HEK293 (cell line): ENCODE results near the gene BPIFA2.

ENCODE experiments used
- CTCF ChIA-PET: fragments of 350-600 bp; formaldehyde crosslinking; extraction: SDS; loops from one replicate; lab custom pipeline; 2021; ENCODE audit warnings: antibody characterized with exemption; lab: Yijun Ruan, JAX
- POLR2A ChIA-PET: fragments of 300-600 bp; formaldehyde crosslinking; extraction: SDS; loops from one replicate; lab custom pipeline; 2020; ENCODE audit warnings: antibody characterized with exemption, inconsistent platforms; lab: Yijun Ruan, JAX
- H3K27ac ChIP-seq: fragments of 200-500 bp; sonication (Bioruptor generic); 2 replicates; pipeline ENCODE4 v1.5.1; 2014; ENCODE audit warnings: low read depth, low read length, control low read depth, inconsistent platforms; ENCODE audit errors: extremely low read depth
- H3K36me3 ChIP-seq, 2 experiments: fragments of 200-500 bp in 1 of 2; sonication (Bioruptor generic) in 1 of 2; 1 replicate in 1 of 2; 2 replicates in 1 of 2; pipeline ENCODE4 v1.5.1; 2014 to 2017; ENCODE audit warnings: inconsistent platforms in 2 of 2, low read length in 2 of 2; ENCODE audit not compliant: control insufficient read depth in 2 of 2, insufficient read depth in 1 of 2
- H3K4me1 ChIP-seq: fragments of 200-500 bp; sonication (Bioruptor generic); 2 replicates; pipeline ENCODE4 v1.5.1; 2014; ENCODE audit warnings: mild to moderate bottlenecking, low read length, inconsistent platforms; ENCODE audit not compliant: control insufficient read depth, insufficient read depth
- H3K4me3 ChIP-seq: 2 replicates; pipeline ENCODE4 v1.5.1; 2011; ENCODE audit warnings: low read depth, mild to moderate bottlenecking, control low read depth, low read length, moderate library complexity
- H3K9me3 ChIP-seq: fragments of 200-500 bp; sonication (Bioruptor generic); 2 replicates; pipeline ENCODE4 v1.5.1; 2014; ENCODE audit warnings: low read depth, low read length, inconsistent platforms; ENCODE audit not compliant: control insufficient read depth, insufficient read depth
- HOXC10 ChIP-seq: sonication (generic); formaldehyde crosslinking; IDR thresholded peaks from 2 replicates; pipeline ENCODE4 v1.8.1; 2023; ENCODE audit warnings: mild to moderate bottlenecking, missing genetic modification reagents
- KLF1 ChIP-seq: fragments of 450-650 bp; formaldehyde crosslinking; IDR thresholded peaks from 2 replicates; pipeline ENCODE4 v1.5.1; 2016; ENCODE audit warnings: missing biosample characterization, missing genetic modification characterization
- OVOL3 ChIP-seq: fragments of 450-650 bp; formaldehyde crosslinking; IDR thresholded peaks from 2 replicates; pipeline ENCODE4 v1.5.1; 2016; ENCODE audit warnings: missing biosample characterization, missing genetic modification characterization
- SCRT2 ChIP-seq: fragments of 450-650 bp; formaldehyde crosslinking; IDR thresholded peaks from 2 replicates; pipeline ENCODE4 v1.5.1; 2016; ENCODE audit warnings: missing biosample characterization, missing genetic modification characterization
- SETDB1 ChIP-seq: IDR thresholded peaks from one replicate; pipeline ENCODE4 v1.6.1; 2017; ENCODE audit warnings: mild to moderate bottlenecking, low read length, moderate library complexity, mixed read lengths; ENCODE audit not compliant: insufficient read length
- TCF7L2 ChIP-seq: IDR thresholded peaks from 2 replicates; pipeline ENCODE4 v1.6.1; 2011; ENCODE audit warnings: low read depth, mild to moderate bottlenecking, inconsistent platforms, low read length, moderate library complexity, borderline replicate concordance
- ZBTB21 ChIP-seq: fragments of 450-650 bp; formaldehyde crosslinking; IDR thresholded peaks from 2 replicates; pipeline ENCODE4 v1.5.1; 2017; ENCODE audit warnings: missing biosample characterization, missing genetic modification characterization
- ZBTB8A ChIP-seq: fragments of 450-650 bp; formaldehyde crosslinking; IDR thresholded peaks from 2 replicates; pipeline ENCODE4 v1.5.1; 2016; ENCODE audit warnings: missing biosample characterization, missing genetic modification characterization
- ZEB2 ChIP-seq: fragments of 450-650 bp; formaldehyde crosslinking; IDR thresholded peaks from 2 replicates; pipeline ENCODE4 v1.5.1; 2016; ENCODE audit warnings: missing biosample characterization, missing genetic modification characterization
- ZFP37 ChIP-seq: fragments of 450-650 bp; formaldehyde crosslinking; IDR thresholded peaks from 2 replicates; pipeline ENCODE4 v1.5.1; 2016; ENCODE audit warnings: missing biosample characterization, missing genetic modification characterization
- ZNF140 ChIP-seq: fragments of 450-650 bp; formaldehyde crosslinking; IDR thresholded peaks from 2 replicates; pipeline ENCODE4 v1.5.1; 2016; ENCODE audit warnings: missing biosample characterization, missing genetic modification characterization
- ZNF157 ChIP-seq: fragments of 450-650 bp; formaldehyde crosslinking; IDR thresholded peaks from 2 replicates; pipeline ENCODE4 v1.5.1; 2016; ENCODE audit warnings: missing biosample characterization, missing genetic modification characterization
- ZNF202 ChIP-seq: fragments of 450-650 bp; formaldehyde crosslinking; IDR thresholded peaks from 2 replicates; pipeline ENCODE4 v1.5.1; 2016; ENCODE audit warnings: missing biosample characterization, missing genetic modification characterization, borderline replicate concordance
- ZNF274 ChIP-seq, 2 experiments: fragments of 200-500 bp in 1 of 2; fragments of 450-650 bp in 1 of 2; sonication (Bioruptor generic) in 1 of 2; formaldehyde crosslinking in 1 of 2; IDR thresholded peaks; 2 replicates each; pipeline versions ENCODE4 v1.5.1 to v1.6.1; 2014 to 2016; ENCODE audit warnings: borderline replicate concordance in 1 of 2, inconsistent platforms in 1 of 2, low read length in 1 of 2, missing biosample characterization in 1 of 2, missing genetic modification characterization in 1 of 2
- ZNF48 ChIP-seq: fragments of 450-650 bp; formaldehyde crosslinking; IDR thresholded peaks from 2 replicates; pipeline ENCODE4 v1.5.1; 2016; ENCODE audit warnings: missing biosample characterization, missing genetic modification characterization
- ZNF521 ChIP-seq: fragments of 450-650 bp; formaldehyde crosslinking; IDR thresholded peaks from 2 replicates; pipeline ENCODE4 v1.5.1; 2017; ENCODE audit warnings: missing biosample characterization, mild to moderate bottlenecking, missing genetic modification characterization
- ZNF548 ChIP-seq: fragments of 450-650 bp; formaldehyde crosslinking; IDR thresholded peaks from 2 replicates; pipeline ENCODE4 v1.5.1; 2016; ENCODE audit warnings: missing biosample characterization, missing genetic modification characterization
- ZNF560 ChIP-seq: fragments of 450-650 bp; formaldehyde crosslinking; IDR thresholded peaks from 2 replicates; pipeline ENCODE4 v1.5.1; 2017; ENCODE audit warnings: missing biosample characterization, missing genetic modification characterization, borderline replicate concordance
- ZNF610 ChIP-seq: fragments of 450-650 bp; formaldehyde crosslinking; IDR thresholded peaks from 2 replicates; pipeline ENCODE4 v1.5.1; 2016; ENCODE audit warnings: missing biosample characterization, missing genetic modification characterization, borderline replicate concordance
- ZSCAN23 ChIP-seq: fragments of 450-650 bp; formaldehyde crosslinking; IDR thresholded peaks from 2 replicates; pipeline ENCODE4 v1.5.1; 2016; ENCODE audit warnings: missing biosample characterization, missing genetic modification characterization
- ZXDB ChIP-seq: fragments of 450-650 bp; formaldehyde crosslinking; IDR thresholded peaks from 2 replicates; pipeline ENCODE4 v1.5.1; 2016; ENCODE audit warnings: missing biosample characterization, missing genetic modification characterization
- TF ChIP-seq, protein P1 (sequence below): fragments of 450-650 bp; formaldehyde crosslinking; IDR thresholded peaks from 2 replicates; pipeline ENCODE4 v1.5.1; 2016; ENCODE audit warnings: missing biosample characterization, missing genetic modification characterization
- TF ChIP-seq, protein P2 (sequence below): fragments of 450-650 bp; formaldehyde crosslinking; IDR thresholded peaks from 2 replicates; pipeline ENCODE4 v1.5.1; 2016; ENCODE audit warnings: missing biosample characterization, missing genetic modification characterization
- TF ChIP-seq, protein P3 (sequence below): fragments of 450-650 bp; IDR thresholded peaks from 2 replicates; pipeline ENCODE4 v1.5.1; 2018; ENCODE audit warnings: missing biosample characterization, missing genetic modification characterization
- TF ChIP-seq, protein P4 (sequence below): fragments of 450-650 bp; formaldehyde crosslinking; IDR thresholded peaks from 2 replicates; pipeline ENCODE4 v1.5.1; 2016; ENCODE audit warnings: missing biosample characterization, missing genetic modification characterization, borderline replicate concordance
- TF ChIP-seq, protein P5 (sequence below): fragments of 450-650 bp; formaldehyde crosslinking; IDR thresholded peaks from 2 replicates; pipeline ENCODE4 v1.5.1; 2016; ENCODE audit warnings: missing biosample characterization, missing genetic modification characterization

Gene BPIFA2

DNA sequence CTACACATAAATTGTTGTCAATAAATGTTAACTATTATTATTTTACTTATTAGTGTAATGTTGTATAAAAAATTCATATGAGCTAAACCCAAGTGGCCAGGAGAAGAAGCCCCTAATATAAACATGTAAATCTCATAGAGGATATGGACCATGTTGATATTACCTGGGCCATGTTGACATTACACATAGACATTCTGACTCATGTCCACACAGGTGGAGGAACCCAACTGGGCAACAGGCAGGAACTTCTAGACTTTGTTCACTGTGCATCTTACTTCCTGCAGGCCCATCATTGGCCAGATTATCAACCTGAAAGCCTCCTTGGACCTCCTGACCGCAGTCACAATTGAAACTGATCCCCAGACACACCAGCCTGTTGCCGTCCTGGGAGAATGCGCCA, 7.2 kb downstream of the BPIFA2 start:
- POLR2A ChIA-PET = no interaction called here
- Histone ChIP-seq H3K4me3 (no peak overlapping the region), H3K36me3 (no peaks in the 10 kb centered on the region), H3K9me3 (no peaks in the 10 kb centered on the region), H3K27ac (no peak overlapping the region), H3K4me1 (no peaks in the 10 kb centered on the region)
- TF ChIP-seq ZSCAN23 (tag by site-specific recombination) (no peak), ZNF157 (no peak), ZXDB (tag by site-specific recombination) (no peak), ZBTB8A (tag by site-specific recombination) (no peak), OVOL3 (tag by site-specific recombination) (no peak), ZNF48 (tag by site-specific recombination) (no peak), ZEB2 (tag by site-specific recombination) (no peak), SCRT2 (tag by site-specific recombination) (no peak), ZNF202 (no peak), SETDB1 (no peak), HOXC10 (CRISPR knock-in tag) (no peak), ZNF610 (no peak), ZNF560 (no peak), TCF7L2 (no peak), ZNF274 (IDR thresholded peaks at IDR 0.05; ENCODE audit: low read length) (no peak), ZNF274 (tag by site-specific recombination; IDR thresholded peaks at IDR 0.05; ENCODE audit: borderline replicate concordance) (no peak), KLF1 (tag by site-specific recombination) (no peak), ZNF521 (no peak), ZNF548 (tag by site-specific recombination) (no peak)
- TF ChIP-seq, protein P1, sequence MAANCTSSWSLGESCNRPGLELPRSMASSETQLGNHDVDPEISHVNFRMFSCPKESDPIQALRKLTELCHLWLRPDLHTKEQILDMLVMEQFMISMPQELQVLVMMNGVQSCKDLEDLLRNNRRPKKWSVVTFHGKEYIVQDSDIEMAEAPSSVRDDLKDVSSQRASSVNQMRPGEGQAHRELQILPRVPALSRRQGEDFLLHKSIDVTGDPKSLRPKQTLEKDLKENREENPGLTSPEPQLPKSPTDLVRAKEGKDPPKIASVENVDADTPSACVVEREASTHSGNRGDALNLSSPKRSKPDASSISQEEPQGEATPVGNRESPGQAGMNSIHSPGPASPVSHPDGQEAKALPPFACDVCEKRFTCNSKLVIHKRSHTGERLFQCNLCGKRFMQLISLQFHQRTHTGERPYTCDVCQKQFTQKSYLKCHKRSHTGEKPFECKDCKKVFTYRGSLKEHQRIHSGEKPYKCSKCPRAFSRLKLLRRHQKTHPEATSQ (tag by site-specific recombination) = no peak
- TF ChIP-seq, protein P2, sequence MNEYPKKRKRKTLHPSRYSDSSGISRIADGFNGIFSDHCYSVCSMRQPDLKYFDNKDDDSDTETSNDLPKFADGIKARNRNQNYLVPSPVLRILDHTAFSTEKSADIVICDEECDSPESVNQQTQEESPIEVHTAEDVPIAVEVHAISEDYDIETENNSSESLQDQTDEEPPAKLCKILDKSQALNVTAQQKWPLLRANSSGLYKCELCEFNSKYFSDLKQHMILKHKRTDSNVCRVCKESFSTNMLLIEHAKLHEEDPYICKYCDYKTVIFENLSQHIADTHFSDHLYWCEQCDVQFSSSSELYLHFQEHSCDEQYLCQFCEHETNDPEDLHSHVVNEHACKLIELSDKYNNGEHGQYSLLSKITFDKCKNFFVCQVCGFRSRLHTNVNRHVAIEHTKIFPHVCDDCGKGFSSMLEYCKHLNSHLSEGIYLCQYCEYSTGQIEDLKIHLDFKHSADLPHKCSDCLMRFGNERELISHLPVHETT = no peak
- CTCF ChIA-PET = no interaction called here

DNA sequence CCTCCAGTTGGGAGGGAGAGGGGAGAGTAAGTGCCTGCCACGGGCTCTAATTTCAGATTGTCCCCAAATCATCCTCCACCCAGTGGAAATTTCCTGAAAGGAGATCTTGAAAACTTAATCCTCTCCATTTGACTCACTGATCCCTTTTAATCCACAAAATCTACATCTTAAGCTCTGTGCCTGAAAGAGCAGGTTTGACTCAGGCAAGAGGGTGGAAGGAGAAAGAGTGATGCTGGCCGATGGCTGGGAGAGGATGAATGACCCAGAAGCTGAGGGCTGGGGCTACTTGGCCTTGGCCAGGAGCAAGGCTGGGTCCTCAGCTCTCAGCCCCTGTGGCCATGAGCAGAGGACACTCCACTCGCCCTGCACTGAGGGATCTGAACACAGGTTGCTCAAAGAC, 8.1 kb downstream of the BPIFA2 start:
- Histone ChIP-seq H3K4me1 (no peaks in the 10 kb centered on the region), H3K9me3 (no peaks in the 10 kb centered on the region), H3K27ac (no peak overlapping the region), H3K4me3 (no peak overlapping the region), H3K36me3 (no peaks in the 10 kb centered on the region)
- ChIA-PET POLR2A (no interaction called here), CTCF (interaction anchor here (0.7 kb wide), 1 partner anchor 21 kb away, joined by 5 read pairs; no protein-coding TSS in a partner anchor)
- TF ChIP-seq, protein P3, sequence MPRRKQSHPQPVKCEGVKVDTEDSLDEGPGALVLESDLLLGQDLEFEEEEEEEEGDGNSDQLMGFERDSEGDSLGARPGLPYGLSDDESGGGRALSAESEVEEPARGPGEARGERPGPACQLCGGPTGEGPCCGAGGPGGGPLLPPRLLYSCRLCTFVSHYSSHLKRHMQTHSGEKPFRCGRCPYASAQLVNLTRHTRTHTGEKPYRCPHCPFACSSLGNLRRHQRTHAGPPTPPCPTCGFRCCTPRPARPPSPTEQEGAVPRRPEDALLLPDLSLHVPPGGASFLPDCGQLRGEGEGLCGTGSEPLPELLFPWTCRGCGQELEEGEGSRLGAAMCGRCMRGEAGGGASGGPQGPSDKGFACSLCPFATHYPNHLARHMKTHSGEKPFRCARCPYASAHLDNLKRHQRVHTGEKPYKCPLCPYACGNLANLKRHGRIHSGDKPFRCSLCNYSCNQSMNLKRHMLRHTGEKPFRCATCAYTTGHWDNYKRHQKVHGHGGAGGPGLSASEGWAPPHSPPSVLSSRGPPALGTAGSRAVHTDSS (tag by site-specific recombination) = no peak
- TF ChIP-seq, protein P4, sequence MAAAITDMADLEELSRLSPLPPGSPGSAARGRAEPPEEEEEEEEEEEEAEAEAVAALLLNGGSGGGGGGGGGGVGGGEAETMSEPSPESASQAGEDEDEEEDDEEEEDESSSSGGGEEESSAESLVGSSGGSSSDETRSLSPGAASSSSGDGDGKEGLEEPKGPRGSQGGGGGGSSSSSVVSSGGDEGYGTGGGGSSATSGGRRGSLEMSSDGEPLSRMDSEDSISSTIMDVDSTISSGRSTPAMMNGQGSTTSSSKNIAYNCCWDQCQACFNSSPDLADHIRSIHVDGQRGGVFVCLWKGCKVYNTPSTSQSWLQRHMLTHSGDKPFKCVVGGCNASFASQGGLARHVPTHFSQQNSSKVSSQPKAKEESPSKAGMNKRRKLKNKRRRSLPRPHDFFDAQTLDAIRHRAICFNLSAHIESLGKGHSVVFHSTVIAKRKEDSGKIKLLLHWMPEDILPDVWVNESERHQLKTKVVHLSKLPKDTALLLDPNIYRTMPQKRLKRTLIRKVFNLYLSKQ (tag by site-specific recombination) = no peak
- TF ChIP-seq ZFP37 (tag by site-specific recombination) (no peak), ZNF140 (tag by site-specific recombination) (no peak), ZBTB21 (tag by site-specific recombination) (no peak)
- TF ChIP-seq, protein P5, sequence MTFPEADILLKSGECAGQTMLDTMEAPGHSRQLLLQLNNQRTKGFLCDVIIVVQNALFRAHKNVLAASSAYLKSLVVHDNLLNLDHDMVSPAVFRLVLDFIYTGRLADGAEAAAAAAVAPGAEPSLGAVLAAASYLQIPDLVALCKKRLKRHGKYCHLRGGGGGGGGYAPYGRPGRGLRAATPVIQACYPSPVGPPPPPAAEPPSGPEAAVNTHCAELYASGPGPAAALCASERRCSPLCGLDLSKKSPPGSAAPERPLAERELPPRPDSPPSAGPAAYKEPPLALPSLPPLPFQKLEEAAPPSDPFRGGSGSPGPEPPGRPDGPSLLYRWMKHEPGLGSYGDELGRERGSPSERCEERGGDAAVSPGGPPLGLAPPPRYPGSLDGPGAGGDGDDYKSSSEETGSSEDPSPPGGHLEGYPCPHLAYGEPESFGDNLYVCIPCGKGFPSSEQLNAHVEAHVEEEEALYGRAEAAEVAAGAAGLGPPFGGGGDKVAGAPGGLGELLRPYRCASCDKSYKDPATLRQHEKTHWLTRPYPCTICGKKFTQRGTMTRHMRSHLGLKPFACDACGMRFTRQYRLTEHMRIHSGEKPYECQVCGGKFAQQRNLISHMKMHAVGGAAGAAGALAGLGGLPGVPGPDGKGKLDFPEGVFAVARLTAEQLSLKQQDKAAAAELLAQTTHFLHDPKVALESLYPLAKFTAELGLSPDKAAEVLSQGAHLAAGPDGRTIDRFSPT = no peak
